HCT116 (cell line): ENCODE measurements around the gene AMOTL1. TPM values are rescaled to one million over a fixed set of nuclear protein-coding genes. Genes with fewer than 3 reads are reported as not detected.

Experiments
- ATAC-seq: fragments of 200-7000 bp; cut with Tn5 transposase; 2 replicates; pipeline ENCODE4 v1.9.1; 2020; ENCODE audit warnings: mild to moderate bottlenecking, moderate library complexity
- BruUV-seq: library from RNA; stranded (reverse); fragments of 400-500 nt; replicated peaks from 2 replicates; lab custom pipeline; 2021; lab: Mats Ljungman, UMichigan
- CTCF ChIA-PET: fragments of 300-600 bp; sonication (Branson Sonifier 250); formaldehyde crosslinking; loops from one replicate; lab custom pipeline; 2021; ENCODE audit warnings: antibody characterized with exemption; lab: Charles Lee
- POLR2A ChIA-PET: fragments of 300-600, 350-600 bp; sonication (Branson Sonifier 250); formaldehyde crosslinking; loops from one replicate; lab custom pipeline; 2021; ENCODE audit warnings: antibody characterized with exemption; lab: Charles Lee
- RAD21 ChIA-PET, 2 experiments: fragments of 300-600 bp; sonication (Branson Sonifier 250); formaldehyde crosslinking; loops; one replicate each; lab custom pipeline; 2023; ENCODE audit warnings: low total read pairs in 2 of 2; ENCODE audit not compliant: uncharacterized antibody in 2 of 2, unreplicated experiment in 2 of 2, low non-redundant PET in 1 of 2; lab: Charles Lee
- DNase-seq: peaks from one replicate; pipeline ENCODE4 v3.0.0-alpha.2; 2010; ENCODE audit warnings: low read depth, low spot score
- H2AFZ ChIP-seq: fragments of 200-600 bp; shearing (Covaris generic), sonication (generic); 2 replicates; pipeline ENCODE4 v1.6.1; 2017; ENCODE audit warnings: low read depth, mixed run types, mixed read lengths, antibody characterized with exemption, low read length; ENCODE audit not compliant: poor library complexity, severe bottlenecking
- H3K27ac ChIP-seq: 2 replicates; pipeline ENCODE4 v1.5.1; 2012; ENCODE audit warnings: low read depth, low read length
- H3K27me3 ChIP-seq: fragments of 200-600 bp; sonication (generic); 2 replicates; pipeline ENCODE4 v1.6.1; 2016; ENCODE audit warnings: mixed run types, low read length, mixed read lengths; ENCODE audit not compliant: insufficient read depth
- H3K36me3 ChIP-seq, 2 experiments: fragments of 200-500 bp in 1 of 2; fragments of 200-600 bp in 1 of 2; sonication (Bioruptor generic) in 1 of 2; sonication (generic) in 1 of 2; 2 replicates each; pipeline versions ENCODE4 v1.5.1 to v1.6.1; 2014 to 2016; ENCODE audit warnings: low read length in 2 of 2, inconsistent platforms in 1 of 2, mixed read lengths in 1 of 2, mixed run types in 1 of 2; ENCODE audit not compliant: insufficient read depth in 2 of 2, control insufficient read depth in 1 of 2
- H3K4me1 ChIP-seq, 2 experiments: fragments of 200-600 bp in 1 of 2; sonication (generic) in 1 of 2; 2 replicates each; pipeline versions ENCODE4 v1.5.1 to v1.6.1; 2012 to 2017; ENCODE audit warnings: low read length in 2 of 2, inconsistent platforms in 1 of 2, mild to moderate bottlenecking in 1 of 2, mixed read lengths in 1 of 2, mixed run types in 1 of 2, moderate library complexity in 1 of 2; ENCODE audit not compliant: insufficient read depth in 2 of 2, control insufficient read depth in 1 of 2
- H3K4me2 ChIP-seq: fragments of 200-600 bp; sonication (generic); 2 replicates; pipeline ENCODE4 v1.6.1; 2017; ENCODE audit warnings: mixed run types, low read length, mixed read lengths
- H3K4me3 ChIP-seq, 2 experiments: fragments of 200-600 bp in 1 of 2; sonication (generic) in 1 of 2; replicated peaks in 1 of 2; 2 replicates each; pipeline ENCODE4 v1.5.1; 2011 to 2016; ENCODE audit warnings: low read length in 2 of 2, control low read depth in 1 of 2, low read depth in 1 of 2, mild to moderate bottlenecking in 1 of 2, mixed read lengths in 1 of 2, mixed run types in 1 of 2
- H3K79me2 ChIP-seq: fragments of 200-600 bp; sonication (generic); 2 replicates; pipeline ENCODE4 v1.6.1; 2017; ENCODE audit warnings: mild to moderate bottlenecking, mixed run types, low read length, moderate library complexity, mixed read lengths; ENCODE audit not compliant: insufficient read depth
- H3K9ac ChIP-seq: fragments of 200-600 bp; sonication (generic); 2 replicates; pipeline ENCODE4 v1.6.1; 2016; ENCODE audit warnings: low read length, mixed read lengths
- H3K9me2 ChIP-seq: fragments of 200-600 bp; sonication (generic), shearing (Covaris generic); 2 replicates; pipeline ENCODE4 v1.6.1; 2017; ENCODE audit warnings: mixed run types, mild to moderate bottlenecking, moderate library complexity; ENCODE audit not compliant: insufficient read depth
- H3K9me3 ChIP-seq, 2 experiments: fragments of 200-500 bp in 1 of 2; fragments of 200-600 bp in 1 of 2; sonication (Bioruptor generic) in 1 of 2; sonication (generic) in 1 of 2; 2 replicates each; pipeline ENCODE4 v1.6.1; 2014 to 2017; ENCODE audit warnings: low read length in 2 of 2, mixed read lengths in 2 of 2, inconsistent platforms in 1 of 2, low read depth in 1 of 2, mild to moderate bottlenecking in 1 of 2, mixed run types in 1 of 2, moderate library complexity in 1 of 2; ENCODE audit not compliant: control insufficient read depth in 1 of 2, insufficient read depth in 1 of 2
- H4K20me1 ChIP-seq: fragments of 200-600 bp; sonication (generic), shearing (Covaris generic); 2 replicates; pipeline ENCODE4 v1.6.1; 2017; ENCODE audit warnings: mixed run types, mild to moderate bottlenecking, moderate library complexity; ENCODE audit not compliant: insufficient read depth
- CBX3 ChIP-seq: IDR thresholded peaks from 2 replicates; pipeline ENCODE4 v1.6.1; 2012; ENCODE audit warnings: low read depth
- EGR1 ChIP-seq: IDR thresholded peaks from 2 replicates; pipeline ENCODE4 v1.6.1; 2012; ENCODE audit warnings: low read depth
- POLR2AphosphoS5 ChIP-seq: IDR thresholded peaks from 2 replicates; pipeline ENCODE4 v1.6.1; 2011; ENCODE audit warnings: mild to moderate bottlenecking, low read depth, low read length, moderate library complexity
- SP1 ChIP-seq: IDR thresholded peaks from 2 replicates; pipeline ENCODE4 v1.6.1; 2012; ENCODE audit warnings: low read depth
- SRF ChIP-seq: IDR thresholded peaks from 2 replicates; pipeline ENCODE4 v1.6.1; 2012; ENCODE audit warnings: low read depth
- ZNF274 ChIP-seq: fragments of 200-500 bp; sonication (Bioruptor generic); IDR thresholded peaks from 2 replicates; pipeline ENCODE4 v1.6.1; 2014; ENCODE audit warnings: mild to moderate bottlenecking, low read depth, low read length, inconsistent platforms
- intact Hi-C: fragments of 100-400 bp; cut with micrococcal nuclease; formaldehyde crosslinking; loops from 2 replicates; pipeline ENCODE4 v1.10.0; 2022
- total RNA-seq: library from RNA; stranded (reverse); gene quantifications from one replicate; pipeline ENCODE4 v1.2.1, GENCODE V29; 2021; ENCODE audit not compliant: unreplicated experiment
- TF ChIP-seq, protein P1 (sequence below): IDR thresholded peaks from 2 replicates; pipeline ENCODE4 v1.6.1; 2012
- TF ChIP-seq, protein P2 (sequence below): IDR thresholded peaks from 2 replicates; pipeline ENCODE4 v1.6.1; 2012

Gene AMOTL1
- total RNA-seq, 1 experiment from 2014 or later = 27.6 TPM

DNA sequence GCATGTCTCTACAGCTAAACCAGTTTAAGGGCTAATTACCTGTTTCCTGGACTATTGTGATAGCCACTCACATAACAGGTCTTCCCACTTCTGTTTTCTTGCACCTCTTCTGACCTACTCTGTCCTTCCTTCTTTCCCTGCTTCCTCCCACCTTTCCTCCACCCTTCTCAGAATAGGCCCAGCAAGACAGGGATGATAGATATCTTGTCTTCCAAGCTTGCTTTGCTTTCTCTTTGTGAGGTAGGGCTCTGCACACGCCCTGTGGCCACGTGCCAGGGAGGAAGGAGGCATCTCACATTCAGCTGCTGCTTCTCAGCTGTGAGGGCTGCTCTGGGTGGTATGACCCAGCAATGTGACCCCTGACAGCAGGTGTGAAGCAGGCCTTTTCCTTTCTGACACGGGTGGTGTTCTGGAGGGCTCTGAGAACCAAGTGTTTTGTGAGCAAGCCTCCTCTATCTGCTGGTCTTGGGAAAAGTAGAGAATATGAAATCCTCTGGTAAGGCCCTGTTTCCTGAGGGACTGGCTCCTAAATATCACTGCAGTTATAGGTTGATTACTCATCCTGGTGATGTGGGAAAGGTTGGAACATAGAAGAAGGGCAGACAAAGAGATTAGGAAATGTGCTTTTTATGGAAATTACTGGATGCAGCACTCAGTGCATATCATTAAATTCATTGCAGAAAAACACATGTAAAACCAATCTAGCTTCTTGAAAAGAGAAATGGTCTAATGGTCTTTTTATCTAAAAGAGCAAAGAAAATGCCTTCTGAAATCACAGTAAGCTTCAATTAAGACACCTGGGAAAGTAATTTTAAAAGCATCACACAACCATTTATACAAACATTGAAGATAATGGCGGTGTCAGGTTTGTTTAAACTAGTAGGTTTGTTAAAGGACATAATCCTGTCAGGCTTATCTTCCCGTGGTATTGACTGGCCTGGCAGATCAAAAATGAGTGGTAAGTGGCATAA is 8.5 kb downstream of the AMOTL1 start:
- H3K9me3 ChIP-seq = no peaks in the 10 kb centered on the region
- peaks cover 15 to 32% of the 10 kb centered on the region in 2 experiments; a peak in 3 of 4 replicates for H3K4me1 ChIP-seq
- BruUV-seq = no TSS peak
- H3K27ac ChIP-seq = peak overlapping the region; percentile 12; the same call in 1 of the 2 replicates
- RAD21 ChIA-PET = no interaction called here
- H3K4me2 ChIP-seq = peak overlapping the region; percentile 41
- DNase-seq = no peak
- peaks cover 94% of the 10 kb centered on the region for H3K79me2 ChIP-seq
- no peak overlapping the region for H3K9ac ChIP-seq
- ATAC-seq = peak; percentile 71
- H3K36me3 ChIP-seq = no peaks in the 10 kb centered on the region
- TF ChIP-seq, protein P1, sequence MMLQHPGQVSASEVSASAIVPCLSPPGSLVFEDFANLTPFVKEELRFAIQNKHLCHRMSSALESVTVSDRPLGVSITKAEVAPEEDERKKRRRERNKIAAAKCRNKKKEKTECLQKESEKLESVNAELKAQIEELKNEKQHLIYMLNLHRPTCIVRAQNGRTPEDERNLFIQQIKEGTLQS = no peak
- TF ChIP-seq EGR1 (no peak), SRF (no peak), POLR2AphosphoS5 (no peak), ZNF274 (no peak), SP1 (0 out of 2 replicates have a peak, but pooled peaks have one; percentile 28), CBX3 (peak; percentile 18; the same call in 1 of the 2 replicates)
- TF ChIP-seq, protein P2, sequence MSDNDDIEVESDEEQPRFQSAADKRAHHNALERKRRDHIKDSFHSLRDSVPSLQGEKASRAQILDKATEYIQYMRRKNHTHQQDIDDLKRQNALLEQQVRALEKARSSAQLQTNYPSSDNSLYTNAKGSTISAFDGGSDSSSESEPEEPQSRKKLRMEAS = peak; percentile 83
- TF ChIP-seq, all 23 proteins: peak for 3
- intact Hi-C loops = no loop called here
- Histone ChIP-seq H4K20me1 (no peaks in the 10 kb centered on the region; the same call in 1 of the 2 replicates), H3K27me3 (no peaks in the 10 kb centered on the region), H3K4me3 (no peak overlapping the region), H3K9me2 (no peaks in the 10 kb centered on the region), H2AFZ (no peak overlapping the region)
- CTCF ChIA-PET = no interaction called here
- POLR2A ChIA-PET = no interaction called here
